Smooth muscle cell (in vitro differentiated cells): Measurements from ENCODE around the gene TAS2R41. TPM values are rescaled to one million over a fixed set of nuclear protein-coding genes. Genes with fewer than 3 reads are reported as not detected.

Source experiments
- DNase-seq: peaks from one replicate; lab custom pipeline; 2025; ENCODE audit not compliant: unreplicated experiment; lab: John Stamatoyannopoulos, UW
- H2AFZ ChIP-seq: fragments of 200-600 bp; sonication (generic); 2 replicates; pipeline ENCODE4 v1.6.0; 2016; ENCODE audit warnings: antibody characterized with exemption, low read depth, mild to moderate bottlenecking
- H3F3A ChIP-seq: fragments of 200-600 bp; sonication (generic); 2 replicates; pipeline ENCODE4 v1.6.0; 2017; ENCODE audit warnings: antibody characterized with exemption, low read depth
- H3K27ac ChIP-seq: fragments of 200-600 bp; sonication (generic); 2 replicates; pipeline ENCODE4 v1.5.1; 2016; ENCODE audit warnings: low read depth, mild to moderate bottlenecking
- H3K27me3 ChIP-seq: fragments of 200-600 bp; sonication (generic); 2 replicates; pipeline ENCODE4 v1.6.1; 2016; ENCODE audit warnings: low read depth, mild to moderate bottlenecking
- H3K36me3 ChIP-seq: fragments of 200-600 bp; sonication (generic); 2 replicates; pipeline ENCODE4 v1.5.1; 2016; ENCODE audit warnings: low read depth
- H3K4me1 ChIP-seq: fragments of 200-600 bp; sonication (generic); 2 replicates; pipeline ENCODE4 v1.5.1; 2016; ENCODE audit warnings: low read depth
- H3K4me2 ChIP-seq: fragments of 200-600 bp; sonication (generic); 2 replicates; pipeline ENCODE4 v1.6.0; 2016; ENCODE audit warnings: mild to moderate bottlenecking
- H3K4me3 ChIP-seq: fragments of 200-600 bp; sonication (generic); 2 replicates; pipeline ENCODE4 v1.5.1; 2016; ENCODE audit warnings: mild to moderate bottlenecking
- H3K79me2 ChIP-seq: fragments of 200-600 bp; sonication (generic); 2 replicates; pipeline ENCODE4 v1.6.0; 2016; ENCODE audit warnings: low read depth, mild to moderate bottlenecking
- H3K9ac ChIP-seq: fragments of 200-600 bp; sonication (generic); 2 replicates; pipeline ENCODE4 v1.6.0; 2016; ENCODE audit warnings: low read depth
- H3K9me3 ChIP-seq: fragments of 200-600 bp; sonication (generic); replicated peaks from 2 replicates; pipeline ENCODE4 v1.5.1; 2016; ENCODE audit warnings: low read depth
- H4K20me1 ChIP-seq: fragments of 200-600 bp; sonication (generic); 2 replicates; pipeline ENCODE4 v1.6.0; 2016; ENCODE audit warnings: low read depth
- CTCF ChIP-seq: fragments of 200-600 bp; sonication (generic); IDR thresholded peaks from 2 replicates; pipeline ENCODE4 v1.5.1; 2017; ENCODE audit warnings: borderline replicate concordance, mild to moderate bottlenecking, antibody characterized with exemption; ENCODE audit not compliant: insufficient read depth, poor library complexity, severe bottlenecking
- WGBS: methylation state at CpG from one replicate; pipeline ENCODE4 v1.1.7; 2016; ENCODE audit warnings: low lambda C conversion rate; 5-methylcytosine and 5-hydroxymethylcytosine counted together
- polyA plus RNA-seq: library from polyadenylated mRNA; unstranded; fragments of >200 nt; fragmentation: Nextera tagmentation; extraction: Ambion mirVana; gene quantifications from 2 replicates; pipeline ENCODE4 v1.2.1, GENCODE V29; 2016
- total RNA-seq: library from RNA; depleted of rRNA; stranded (reverse); fragments of >200 nt; gene quantifications from 2 replicates; pipeline ENCODE4 v1.2.3, GENCODE V29; 2014

The TAS2R41 gene
- total and polyA plus RNA-seq, 2 experiments from 2014 or later: not detected

- no peak for TF ChIP-seq CTCF
- H2AFZ ChIP-seq: no peak overlapping the region
- H3K27me3 ChIP-seq: no peaks in the 10 kb centered on the region
- no peak overlapping the region for H3K4me2 ChIP-seq
- DNase-seq: no peak
- no peaks in the 10 kb centered on the region for H3K36me3 ChIP-seq
- peaks cover 12% of the 10 kb centered on the region for H3K4me1 ChIP-seq
- no peaks in the 10 kb centered on the region for H3K79me2 ChIP-seq
- H3K27ac ChIP-seq: no peak overlapping the region
- H4K20me1 ChIP-seq: no peaks in the 10 kb centered on the region
- H3F3A ChIP-seq: no peaks in the 10 kb centered on the region
- no peak overlapping the region for H3K9ac ChIP-seq
- H3K4me3 ChIP-seq: no peak overlapping the region
- H3K9me3 ChIP-seq: no peaks in the 10 kb centered on the region
Observed at GRCh38 chr7:143451122-143451521, 26.6 kb upstream of the TAS2R41 start.

- H3K4me2 ChIP-seq: no peak overlapping the region
- no peak for TF ChIP-seq CTCF
Observed at GRCh38 chr7:143451746-143452145, 25.9 kb upstream of the TAS2R41 start.

GRCh38 chr7:143452495-143452894 lies 25.2 kb upstream of the TAS2R41 start:
- Histone ChIP-seq H3K4me2 (no peak overlapping the region), H3K36me3 (no peaks in the 10 kb centered on the region), H4K20me1 (no peaks in the 10 kb centered on the region), H3K4me1 (peaks cover 6% of the 10 kb centered on the region), H3K9me3 (no peaks in the 10 kb centered on the region), H2AFZ (no peak overlapping the region), H3K27me3 (no peaks in the 10 kb centered on the region), H3K9ac (no peak overlapping the region), H3K4me3 (no peak overlapping the region), H3F3A (no peaks in the 10 kb centered on the region), H3K27ac (no peak overlapping the region), H3K79me2 (no peaks in the 10 kb centered on the region)
- DNase-seq: no peak
- no peak for TF ChIP-seq CTCF
- WGBS: 47% methylated on average over 2 of the region's 2 CpGs

More at GRCh38 chr7:143451746-143452145, 25.9 kb upstream of the TAS2R41 start:
- Histone ChIP-seq H3K27me3 (no peaks in the 10 kb centered on the region), H3K4me1 (peaks cover 12% of the 10 kb centered on the region), H3F3A (no peaks in the 10 kb centered on the region), H2AFZ (no peak overlapping the region), H3K27ac (no peak overlapping the region), H3K79me2 (no peaks in the 10 kb centered on the region), H4K20me1 (no peaks in the 10 kb centered on the region), H3K9ac (no peak overlapping the region), H3K36me3 (no peaks in the 10 kb centered on the region), H3K4me3 (no peak overlapping the region), H3K9me3 (no peaks in the 10 kb centered on the region)
- no peak for DNase-seq
- 96% methylated on average over 1 of the region's 1 CpG for WGBS

GRCh38 chr7:143454091-143454680 lies 23.5 kb upstream of the TAS2R41 start:
- DNase-seq: no peak
- Histone ChIP-seq H3K27me3 (no peaks in the 10 kb centered on the region), H2AFZ (no peak overlapping the region), H3F3A (no peaks in the 10 kb centered on the region), H3K9ac (no peak overlapping the region), H3K9me3 (no peaks in the 10 kb centered on the region), H3K36me3 (no peaks in the 10 kb centered on the region), H3K4me2 (no peak overlapping the region), H3K4me3 (no peak overlapping the region), H3K27ac (no peak overlapping the region), H3K4me1 (no peaks in the 10 kb centered on the region), H3K79me2 (no peaks in the 10 kb centered on the region), H4K20me1 (no peaks in the 10 kb centered on the region)
- no peak for TF ChIP-seq CTCF
- 55% methylated on average over 1 of the region's 1 CpG for WGBS
